H1 (cell line): ENCODE measurements around the gene FBXL15.

Experiments
- CTCF ChIP-seq, 3 experiments: IDR thresholded peaks; 1 replicate in 2 of 3; 2 replicates in 1 of 3; pipeline versions ENCODE4 v1.5.1 to v1.6.1; 2011; ENCODE audit warnings: low read length in 3 of 3, mild to moderate bottlenecking in 3 of 3, inconsistent platforms in 2 of 3, low read depth in 1 of 3, moderate library complexity in 1 of 3; ENCODE audit not compliant: insufficient read depth in 1 of 3; ENCODE audit errors: control extremely low read depth in 1 of 3
- EP300 ChIP-seq, 2 experiments: IDR thresholded peaks; 1 replicate in 1 of 2; 2 replicates in 1 of 2; pipeline ENCODE4 v1.6.1; 2011 to 2012; ENCODE audit warnings: low read depth in 2 of 2, low read length in 2 of 2, mild to moderate bottlenecking in 2 of 2, borderline replicate concordance in 1 of 2, inconsistent platforms in 1 of 2, moderate library complexity in 1 of 2
- EZH2 ChIP-seq: fragments of 200-600 bp; sonication (generic); IDR thresholded peaks from 2 replicates; pipeline ENCODE4 v1.7.1; 2012; ENCODE audit warnings: low read depth, mild to moderate bottlenecking, moderate library complexity, low read length, inconsistent platforms; ENCODE audit not compliant: severe bottlenecking
- HDAC6 ChIP-seq: IDR thresholded peaks from one replicate; pipeline ENCODE4 v1.7.1; 2012; ENCODE audit warnings: low read depth, mild to moderate bottlenecking, inconsistent platforms, low read length, moderate library complexity
- JUN ChIP-seq: IDR thresholded peaks from 2 replicates; pipeline ENCODE4 v1.6.1; 2011; ENCODE audit warnings: low read depth, mild to moderate bottlenecking, improper control_type of control experiment, low read length
- KDM1A ChIP-seq: fragments of 200-600, 300-600 bp; sonication (generic); IDR thresholded peaks from 2 replicates; pipeline ENCODE4 v1.7.1; 2016; ENCODE audit warnings: mild to moderate bottlenecking, low read length, borderline replicate concordance
- KDM4A ChIP-seq: IDR thresholded peaks from one replicate; pipeline ENCODE4 v1.7.1; 2012; ENCODE audit warnings: low read depth, mild to moderate bottlenecking, moderate library complexity, low read length, inconsistent platforms; ENCODE audit not compliant: severe bottlenecking
- MAX ChIP-seq: IDR thresholded peaks from 2 replicates; pipeline ENCODE4 v1.6.1; 2012; ENCODE audit warnings: inconsistent platforms
- NRF1 ChIP-seq: IDR thresholded peaks from 2 replicates; pipeline ENCODE4 v1.6.1; 2011; ENCODE audit warnings: mild to moderate bottlenecking, low read depth, low read length, improper control_type of control experiment
- POLR2A ChIP-seq, 2 experiments: IDR thresholded peaks; 1 replicate in 1 of 2; 2 replicates in 1 of 2; pipeline ENCODE4 v1.6.1; 2011; ENCODE audit warnings: low read depth in 2 of 2, low read length in 2 of 2, mild to moderate bottlenecking in 2 of 2; ENCODE audit errors: control extremely low read depth in 1 of 2
- RAD21 ChIP-seq, 2 experiments: IDR thresholded peaks in 1 of 2; conservative IDR thresholded peaks in 1 of 2; 2 replicates each; pipeline ENCODE4 v1.6.1; 2011; ENCODE audit warnings: low read depth in 2 of 2, low read length in 2 of 2, improper control_type of control experiment in 1 of 2, inconsistent platforms in 1 of 2, mild to moderate bottlenecking in 1 of 2, moderate library complexity in 1 of 2
- RNF2 ChIP-seq: fragments of 200-900, 300-1000 bp; sonication (generic); IDR thresholded peaks from 2 replicates; pipeline ENCODE4 v1.7.1; 2016; ENCODE audit warnings: borderline replicate concordance, low read depth, mild to moderate bottlenecking, antibody characterized with exemption, low read length; ENCODE audit not compliant: poor library complexity, severe bottlenecking; ENCODE audit errors: missing control alignments
- SIN3A ChIP-seq, 2 experiments: IDR thresholded peaks in 1 of 2; conservative IDR thresholded peaks in 1 of 2; 2 replicates each; pipeline ENCODE4 v1.6.1; 2011 to 2012; ENCODE audit warnings: low read length in 2 of 2, improper control_type of control experiment in 1 of 2, low read depth in 1 of 2, mild to moderate bottlenecking in 1 of 2
- SUZ12 ChIP-seq: fragments of 200-600 bp; sonication (generic); IDR thresholded peaks from 2 replicates; pipeline ENCODE4 v1.6.1; 2012; ENCODE audit warnings: mild to moderate bottlenecking, inconsistent platforms, low read length, moderate library complexity, mixed read lengths

- no peak for TF ChIP-seq EZH2
- no peak for TF ChIP-seq NRF1
- TF ChIP-seq MAX, result no peak
- no peak for TF ChIP-seq HDAC6
- TF ChIP-seq CTCF (IDR thresholded peaks at IDR 0.05; ENCODE audit: control extremely low read depth in 1 of 3, insufficient read depth in 1 of 3, low read depth in 1 of 3, low read length in 3 of 3), result no peak
- no peak for TF ChIP-seq SIN3A (conservative IDR thresholded peaks at IDR 0.05 in 1 of 2, IDR thresholded peaks at IDR 0.05 in 1 of 2; ENCODE audit: low read depth in 1 of 2, low read length in 2 of 2)
- no peak for TF ChIP-seq KDM1A
- TF ChIP-seq POLR2A (IDR thresholded peaks at IDR 0.05; ENCODE audit: control extremely low read depth in 1 of 2, low read depth in 2 of 2, low read length in 2 of 2), result no peak
- TF ChIP-seq EP300 (IDR thresholded peaks at IDR 0.05; ENCODE audit: borderline replicate concordance in 1 of 2, low read depth in 2 of 2, low read length in 2 of 2), result no peak
- no peak for TF ChIP-seq SUZ12
- TF ChIP-seq RNF2, result no peak
- TF ChIP-seq JUN, result no peak
- TF ChIP-seq KDM4A, result no peak
- TF ChIP-seq RAD21 (IDR thresholded peaks at IDR 0.05 in 1 of 2, conservative IDR thresholded peaks at IDR 0.05 in 1 of 2; ENCODE audit: low read depth in 2 of 2, low read length in 2 of 2), result no peak
Observed at GRCh38 chr10:102379383-102379782, 41.3 kb upstream of the FBXL15 start.
